NCI-H2029 (cell line): ENCODE measurements around the gene PCDHB7.
A peak's percentile ranks its signal among the peaks of the same experiment; 100 is the strongest.
"Not testable (repeated sequence)": the region's sequence is repeated elsewhere in the genome, so short reads cannot be mapped to it uniquely, and the experiment has no call there.

Experiments used
- DNase-seq: peaks from one replicate; lab custom pipeline; 2025; lab: John Stamatoyannopoulos, UW

Gene PCDHB7

DNA sequence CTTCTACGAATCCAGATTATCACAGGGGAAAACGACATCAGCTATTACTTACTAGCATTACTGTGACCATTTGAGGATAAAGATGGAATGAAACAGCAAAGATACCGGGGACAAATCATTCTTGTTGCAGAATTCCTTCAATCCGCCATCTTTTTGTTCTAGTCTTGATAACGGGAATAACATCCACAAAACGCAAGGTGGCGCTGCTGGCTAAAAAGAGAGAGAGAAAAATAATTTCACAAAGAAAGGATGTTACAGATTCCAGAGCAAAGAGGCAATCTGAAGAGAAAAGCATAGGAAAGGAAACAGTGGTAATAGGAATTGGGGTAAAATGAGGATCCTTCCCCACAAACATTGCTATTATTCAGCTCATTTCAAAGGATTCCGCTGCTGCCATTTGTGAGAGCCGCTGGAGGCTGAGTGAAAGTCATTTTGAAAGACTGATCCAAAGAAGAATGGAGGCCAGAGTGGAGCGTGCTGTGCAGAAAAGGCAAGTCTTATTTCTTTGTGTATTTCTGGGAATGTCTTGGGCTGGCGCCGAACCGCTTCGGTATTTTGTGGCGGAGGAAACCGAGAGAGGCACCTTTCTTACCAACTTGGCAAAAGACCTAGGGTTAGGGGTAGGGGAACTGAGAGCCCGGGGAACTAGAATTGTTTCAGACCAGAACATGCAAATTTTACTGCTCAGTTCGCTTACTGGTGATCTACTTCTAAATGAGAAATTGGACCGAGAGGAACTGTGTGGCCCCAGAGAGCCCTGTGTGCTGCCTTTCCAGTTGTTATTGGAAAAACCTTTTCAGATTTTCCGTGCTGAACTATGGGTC lies at the start of gene PCDHB7:
PCDHB7 (plus strand) TSS at position 264 of the 824 bp plus-strand sequence; CDS start at position 456, 192 bp downstream.
- peak; percentile 18 for DNase-seq

DNA sequence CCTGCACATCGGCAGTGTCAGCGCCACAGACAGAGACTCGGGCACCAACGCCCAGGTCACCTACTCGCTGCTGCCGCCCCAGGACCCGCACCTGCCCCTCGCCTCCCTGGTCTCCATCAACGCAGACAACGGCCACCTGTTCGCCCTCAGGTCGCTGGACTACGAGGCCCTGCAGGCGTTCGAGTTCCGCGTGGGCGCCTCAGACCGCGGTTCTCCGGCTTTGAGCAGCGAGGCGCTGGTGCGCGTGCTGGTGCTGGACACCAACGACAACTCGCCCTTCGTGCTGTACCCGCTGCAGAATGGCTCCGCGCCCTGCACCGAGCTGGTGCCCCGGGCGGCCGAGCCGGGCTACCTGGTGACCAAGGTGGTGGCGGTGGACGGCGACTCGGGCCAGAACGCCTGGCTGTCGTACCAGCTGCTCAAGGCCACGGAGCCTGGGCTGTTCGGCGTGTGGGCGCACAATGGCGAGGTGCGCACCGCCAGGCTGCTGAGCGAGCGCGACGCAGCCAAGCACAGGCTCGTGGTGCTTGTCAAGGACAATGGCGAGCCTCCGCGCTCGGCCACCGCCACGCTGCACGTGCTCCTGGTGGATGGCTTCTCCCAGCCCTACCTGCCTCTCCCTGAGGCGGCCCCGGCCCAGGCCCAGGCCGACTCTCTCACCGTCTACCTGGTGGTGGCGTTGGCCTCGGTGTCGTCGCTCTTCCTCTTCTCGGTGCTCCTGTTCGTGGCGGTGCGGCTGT lies 48.9 kb upstream of the PCDHB7 start:
- DNase-seq: not testable (repeated sequence)

DNA sequence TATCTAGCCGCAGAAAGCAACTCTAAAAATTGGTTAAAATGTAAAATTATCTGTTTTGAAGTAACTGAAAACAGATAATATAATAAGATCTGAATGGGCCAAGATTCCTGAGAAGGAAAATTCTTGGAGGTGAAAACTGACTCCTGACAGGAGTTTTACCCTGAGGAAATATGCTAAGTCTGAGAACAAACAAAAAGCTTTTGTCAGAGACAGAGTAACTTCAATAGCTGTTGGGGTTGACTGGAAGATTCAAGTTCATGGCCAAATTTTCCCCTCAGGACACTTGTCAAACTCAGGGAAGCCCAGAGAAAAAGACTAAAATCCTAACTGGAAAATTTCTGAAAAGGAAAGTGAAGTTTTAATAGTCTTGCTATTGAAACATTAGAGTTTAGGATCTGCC lies 45.1 kb upstream of the PCDHB7 start:
- no peak for DNase-seq

DNA sequence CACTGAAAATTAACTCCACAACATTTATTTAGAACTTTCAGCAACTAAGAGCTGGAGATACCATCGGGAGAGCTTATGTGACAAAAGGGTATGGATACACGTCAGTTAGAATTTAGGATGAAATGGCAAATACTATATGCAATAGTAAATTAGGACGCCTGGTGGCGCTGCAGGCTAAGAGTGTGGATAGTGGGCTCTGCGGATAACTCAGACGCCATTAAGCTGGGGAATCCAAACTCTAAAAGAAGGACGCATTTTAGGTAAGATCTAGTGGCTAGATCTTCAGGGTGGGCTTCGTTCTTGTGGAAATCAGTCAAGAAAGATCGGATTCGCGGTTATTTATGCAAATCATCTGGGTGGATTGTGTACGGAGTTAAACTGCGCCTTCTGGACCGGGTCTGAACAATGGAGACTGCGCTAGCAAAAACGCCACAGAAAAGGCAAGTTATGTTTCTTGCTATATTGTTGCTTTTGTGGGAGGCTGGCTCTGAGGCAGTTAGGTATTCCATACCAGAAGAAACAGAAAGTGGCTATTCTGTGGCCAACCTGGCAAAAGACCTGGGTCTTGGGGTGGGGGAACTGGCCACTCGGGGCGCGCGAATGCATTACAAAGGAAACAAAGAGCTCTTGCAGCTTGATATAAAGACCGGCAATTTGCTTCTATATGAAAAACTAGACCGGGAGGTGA lies 37.3 kb upstream of the PCDHB7 start, which contains the start of gene PCDHB5:
PCDHB5 (plus strand) TSS at position 177 of the 688 bp plus-strand sequence; CDS start at position 406, 229 bp downstream.
- DNase-seq: no peak

DNA sequence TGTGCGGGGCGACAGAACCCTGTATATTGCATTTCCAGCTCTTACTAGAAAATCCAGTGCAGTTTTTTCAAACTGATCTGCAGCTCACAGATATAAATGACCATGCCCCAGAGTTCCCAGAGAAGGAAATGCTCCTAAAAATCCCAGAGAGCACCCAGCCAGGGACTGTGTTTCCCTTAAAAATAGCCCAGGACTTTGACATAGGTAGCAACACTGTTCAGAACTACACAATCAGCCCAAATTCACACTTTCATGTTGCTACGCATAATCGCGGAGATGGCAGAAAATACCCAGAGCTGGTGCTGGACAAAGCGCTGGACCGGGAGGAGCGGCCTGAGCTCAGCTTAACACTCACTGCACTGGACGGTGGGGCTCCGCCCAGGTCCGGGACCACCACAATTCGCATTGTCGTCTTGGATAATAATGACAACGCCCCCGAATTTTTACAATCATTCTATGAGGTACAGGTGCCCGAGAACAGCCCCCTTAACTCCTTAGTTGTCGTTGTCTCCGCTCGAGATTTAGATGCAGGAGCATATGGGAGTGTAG lies 36.7 kb upstream of the PCDHB7 start:
- DNase-seq: no peak

DNA sequence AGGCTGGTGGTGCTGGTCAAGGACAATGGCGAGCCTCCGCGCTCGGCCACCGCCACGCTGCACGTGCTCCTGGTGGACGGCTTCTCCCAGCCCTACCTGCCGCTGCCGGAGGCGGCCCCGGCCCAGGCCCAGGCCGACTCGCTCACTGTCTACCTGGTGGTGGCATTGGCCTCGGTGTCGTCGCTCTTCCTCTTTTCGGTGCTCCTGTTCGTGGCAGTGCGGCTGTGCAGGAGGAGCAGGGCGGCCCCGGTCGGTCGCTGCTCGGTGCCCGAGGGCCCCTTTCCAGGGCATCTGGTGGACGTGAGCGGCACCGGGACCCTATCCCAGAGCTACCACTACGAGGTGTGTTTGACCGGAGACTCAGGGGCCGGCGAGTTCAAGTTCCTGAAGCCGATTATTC lies 35.1 kb upstream of the PCDHB7 start:
- DNase-seq: not testable (repeated sequence)

DNA sequence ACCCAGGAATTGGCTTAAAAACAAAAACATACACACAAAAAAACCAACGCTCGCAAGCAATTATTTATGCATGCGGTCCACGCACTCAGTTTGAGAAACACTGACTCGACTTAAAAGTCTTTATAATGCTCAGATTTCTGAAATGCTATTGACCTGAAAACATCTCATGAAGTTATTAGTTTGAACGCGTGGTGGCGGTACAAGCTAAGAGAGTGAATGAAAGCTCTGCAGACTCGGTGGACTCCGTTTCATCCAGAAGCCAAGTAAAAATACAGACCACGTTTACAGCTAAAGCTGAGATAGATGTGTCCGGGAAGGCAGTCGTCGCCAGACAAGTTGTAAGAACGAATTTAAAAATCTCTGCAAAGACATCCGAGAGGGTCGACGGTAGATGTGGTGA lies 22.6 kb upstream of the PCDHB7 start, which contains the start of gene PCDHB6:
PCDHB6 (plus strand) TSS at position 246 of the 400 bp plus-strand sequence. CDS start 201 bp downstream, outside the sequence.
- DNase-seq: no peak

DNA sequence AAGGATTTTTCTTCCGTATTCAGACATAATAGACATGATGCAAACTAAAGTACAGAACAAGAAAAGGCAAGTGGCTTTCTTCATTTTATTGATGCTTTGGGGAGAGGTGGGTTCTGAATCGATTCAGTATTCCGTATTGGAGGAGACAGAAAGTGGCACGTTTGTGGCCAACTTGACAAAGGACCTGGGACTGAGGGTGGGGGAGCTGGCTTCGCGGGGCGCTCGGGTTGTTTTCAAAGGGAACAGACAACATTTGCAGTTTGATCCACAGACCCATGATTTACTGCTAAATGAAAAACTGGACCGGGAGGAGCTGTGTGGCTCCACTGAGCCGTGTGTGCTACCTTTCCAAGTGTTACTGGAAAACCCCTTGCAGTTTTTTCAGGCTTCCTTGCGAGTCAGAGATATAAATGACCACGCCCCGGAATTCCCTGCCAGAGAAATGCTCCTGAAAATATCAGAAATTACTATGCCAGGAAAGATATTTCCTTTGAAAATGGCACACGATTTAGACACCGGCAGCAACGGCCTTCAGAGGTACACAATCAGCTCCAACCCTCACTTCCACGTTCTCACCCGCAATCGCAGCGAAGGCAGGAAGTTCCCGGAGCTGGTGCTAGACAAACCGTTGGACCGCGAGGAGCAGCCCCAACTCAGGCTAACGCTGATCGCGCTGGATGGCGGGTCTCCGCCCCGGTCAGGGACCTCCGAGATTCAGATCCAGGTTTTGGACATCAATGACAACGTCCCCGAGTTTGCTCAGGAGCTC lies 22.0 kb upstream of the PCDHB7 start:
- DNase-seq: no peak

DNA sequence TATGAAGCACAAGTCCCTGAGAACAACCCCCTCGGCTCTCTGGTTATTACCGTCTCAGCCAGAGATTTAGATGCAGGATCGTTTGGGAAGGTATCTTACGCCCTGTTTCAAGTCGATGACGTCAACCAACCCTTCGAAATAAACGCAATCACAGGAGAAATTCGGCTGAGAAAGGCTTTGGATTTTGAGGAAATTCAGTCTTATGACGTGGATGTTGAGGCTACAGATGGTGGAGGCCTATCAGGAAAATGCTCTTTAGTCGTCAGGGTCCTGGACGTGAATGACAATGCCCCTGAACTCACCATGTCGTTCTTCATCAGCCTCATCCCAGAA lies 21.5 kb upstream of the PCDHB7 start:
- no peak for DNase-seq

DNA sequence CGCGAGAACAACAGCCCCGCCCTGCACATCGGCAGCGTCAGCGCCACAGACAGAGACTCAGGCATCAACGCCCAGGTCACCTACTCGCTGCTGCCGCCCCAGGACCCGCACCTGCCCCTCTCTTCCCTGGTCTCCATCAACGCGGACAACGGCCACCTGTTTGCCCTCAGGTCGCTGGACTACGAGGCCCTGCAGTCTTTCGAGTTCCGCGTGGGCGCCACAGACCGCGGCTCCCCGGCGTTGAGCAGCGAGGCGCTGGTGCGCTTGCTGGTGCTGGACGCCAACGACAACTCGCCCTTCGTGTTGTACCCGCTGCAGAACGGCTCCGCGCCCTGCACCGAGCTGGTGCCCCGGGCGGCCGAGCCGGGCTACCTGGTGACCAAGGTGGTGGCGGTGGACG lies 20.8 kb upstream of the PCDHB7 start:
- not testable (repeated sequence) for DNase-seq

DNA sequence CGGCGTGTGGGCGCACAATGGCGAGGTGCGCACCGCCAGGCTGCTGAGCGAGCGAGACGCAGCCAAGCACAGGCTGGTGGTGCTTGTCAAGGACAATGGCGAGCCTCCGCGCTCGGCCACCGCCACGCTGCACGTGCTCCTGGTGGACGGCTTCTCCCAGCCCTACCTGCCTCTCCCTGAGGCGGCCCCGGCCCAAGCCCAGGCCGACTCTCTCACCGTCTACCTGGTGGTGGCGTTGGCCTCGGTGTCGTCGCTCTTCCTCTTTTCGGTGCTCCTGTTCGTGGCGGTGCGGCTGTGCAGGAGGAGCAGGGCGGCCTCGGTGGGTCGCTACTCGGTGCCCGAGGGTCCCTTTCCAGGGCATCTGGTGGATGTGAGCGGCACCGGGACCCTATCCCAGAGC lies 20.3 kb upstream of the PCDHB7 start:
- DNase-seq: not testable (repeated sequence)

DNA sequence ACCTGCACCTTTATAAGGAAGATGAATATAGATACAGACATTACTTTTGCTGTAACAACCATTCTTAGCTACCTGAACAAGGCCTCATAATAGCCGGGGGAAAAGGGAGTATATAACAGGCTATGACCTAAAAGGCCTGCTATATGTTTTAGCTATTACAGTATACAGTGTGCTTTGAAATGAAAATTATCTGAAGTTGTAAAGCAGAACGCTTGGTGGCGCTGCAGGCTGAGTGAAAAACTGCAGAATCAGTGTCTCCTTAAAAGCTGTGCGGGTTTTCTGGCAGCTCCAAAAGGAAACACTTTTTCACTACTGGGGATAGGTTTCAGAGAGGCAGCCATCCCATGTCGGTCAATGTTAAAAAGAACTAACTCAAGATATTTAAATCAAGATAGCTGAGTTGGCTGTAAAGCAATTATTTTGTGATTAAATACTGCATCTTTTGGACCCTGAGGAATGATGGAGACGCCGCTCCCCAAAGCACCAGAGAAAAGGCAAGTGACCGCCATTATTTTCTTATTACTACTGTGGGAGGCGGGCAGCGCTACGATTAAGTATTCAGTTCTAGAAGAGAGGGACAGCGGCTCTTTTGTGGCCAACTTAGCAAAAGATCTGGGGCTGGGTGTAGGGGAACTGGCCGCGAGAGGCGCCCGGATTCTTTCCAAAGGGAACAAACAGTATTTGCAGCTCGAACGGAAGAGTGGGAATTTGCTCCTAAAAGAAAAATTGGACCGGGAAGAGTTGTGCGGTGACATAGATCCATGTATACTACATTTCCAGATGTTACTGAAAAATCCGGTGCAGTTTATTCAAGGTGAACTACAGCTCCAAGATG lies 16.7 kb upstream of the PCDHB7 start:
- no peak for DNase-seq

DNA sequence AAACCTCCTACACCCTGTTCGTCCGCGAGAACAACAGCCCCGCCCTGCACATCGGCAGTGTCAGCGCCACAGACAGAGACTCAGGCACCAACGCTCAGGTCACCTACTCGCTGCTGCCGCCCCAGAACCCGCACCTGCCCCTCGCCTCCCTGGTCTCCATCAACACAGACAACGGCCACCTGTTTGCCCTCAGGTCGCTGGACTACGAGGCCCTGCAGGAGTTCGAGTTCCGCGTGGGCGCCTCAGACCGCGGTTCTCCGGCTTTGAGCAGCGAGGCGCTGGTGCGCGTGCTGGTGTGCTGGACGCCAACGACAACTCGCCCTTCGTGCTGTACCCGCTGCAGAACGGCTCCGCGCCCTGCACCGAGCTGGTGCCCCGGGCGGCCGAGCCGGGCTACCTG lies 15.1 kb upstream of the PCDHB7 start:
- not testable (repeated sequence) for DNase-seq

DNA sequence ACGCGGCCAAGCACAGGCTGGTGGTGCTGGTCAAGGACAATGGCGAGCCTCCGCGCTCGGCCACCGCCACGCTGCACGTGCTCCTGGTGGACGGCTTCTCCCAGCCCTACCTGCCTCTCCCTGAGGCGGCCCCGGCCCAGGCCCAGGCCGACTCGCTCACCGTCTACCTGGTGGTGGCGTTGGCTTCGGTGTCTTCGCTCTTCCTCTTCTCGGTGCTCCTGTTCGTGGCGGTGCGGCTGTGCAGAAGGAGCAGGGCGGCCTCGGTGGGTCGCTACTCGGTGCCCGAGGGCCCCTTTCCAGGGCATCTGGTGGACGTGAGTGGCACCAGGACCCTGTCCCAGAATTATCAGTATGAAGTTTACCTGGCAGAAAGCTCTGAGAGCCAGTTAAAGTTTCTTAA lies 14.5 kb upstream of the PCDHB7 start:
- DNase-seq: not testable (repeated sequence)

DNA sequence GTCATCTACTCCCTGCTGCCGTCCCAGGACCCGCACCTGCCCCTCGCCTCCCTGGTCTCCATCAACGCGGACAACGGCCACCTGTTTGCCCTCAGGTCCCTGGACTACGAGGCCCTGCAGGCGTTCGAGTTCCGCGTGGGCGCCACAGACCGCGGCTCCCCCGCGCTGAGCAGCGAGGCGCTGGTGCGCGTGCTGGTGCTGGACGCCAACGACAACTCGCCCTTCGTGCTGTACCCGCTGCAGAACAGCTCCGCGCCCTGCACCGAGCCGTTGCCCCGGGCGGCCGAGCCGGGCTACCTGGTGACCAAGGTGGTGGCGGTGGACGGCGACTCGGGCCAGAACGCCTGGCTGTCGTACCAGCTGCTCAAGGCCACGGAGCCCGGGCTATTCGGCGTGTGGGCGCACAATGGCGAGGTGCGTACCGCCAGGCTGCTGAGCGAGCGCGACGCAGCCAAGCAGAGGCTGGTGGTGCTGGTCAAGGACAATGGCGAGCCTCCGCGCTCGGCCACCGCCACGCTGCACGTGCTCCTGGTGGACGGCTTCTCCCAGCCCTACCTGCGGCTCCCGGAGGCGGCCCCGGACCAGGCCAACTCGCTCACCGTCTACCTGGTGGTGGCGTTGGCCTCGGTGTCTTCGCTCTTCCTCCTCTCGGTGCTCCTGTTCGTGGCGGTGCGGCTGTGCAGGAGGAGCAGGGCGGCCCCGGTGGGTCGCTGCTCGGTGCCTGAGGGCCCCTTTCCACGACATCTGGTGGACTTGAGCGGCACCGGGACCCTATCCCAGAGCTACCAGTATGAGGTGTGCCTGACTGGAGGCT lies 2.1 kb downstream of the PCDHB7 start:
- not testable (repeated sequence) for DNase-seq

DNA sequence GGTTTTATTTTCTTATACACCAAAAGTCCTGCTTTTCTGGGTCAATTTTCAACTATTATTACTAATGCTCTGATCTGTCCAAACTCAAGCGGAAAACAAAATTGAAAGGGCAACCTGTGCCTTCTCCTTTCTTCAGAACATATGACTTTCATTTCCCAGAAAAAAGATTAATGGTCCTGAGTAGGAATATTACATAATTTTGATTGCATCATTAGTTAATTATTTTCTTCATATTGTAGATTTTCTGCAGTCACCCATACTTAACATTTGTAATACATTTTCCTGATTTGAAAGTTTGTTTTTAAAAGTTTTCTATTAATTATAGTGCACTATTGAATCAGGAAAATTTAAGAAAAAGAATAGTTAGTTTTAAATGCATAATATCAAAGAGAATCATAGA lies 3.5 kb downstream of the PCDHB7 start:
- no peak for DNase-seq

DNA sequence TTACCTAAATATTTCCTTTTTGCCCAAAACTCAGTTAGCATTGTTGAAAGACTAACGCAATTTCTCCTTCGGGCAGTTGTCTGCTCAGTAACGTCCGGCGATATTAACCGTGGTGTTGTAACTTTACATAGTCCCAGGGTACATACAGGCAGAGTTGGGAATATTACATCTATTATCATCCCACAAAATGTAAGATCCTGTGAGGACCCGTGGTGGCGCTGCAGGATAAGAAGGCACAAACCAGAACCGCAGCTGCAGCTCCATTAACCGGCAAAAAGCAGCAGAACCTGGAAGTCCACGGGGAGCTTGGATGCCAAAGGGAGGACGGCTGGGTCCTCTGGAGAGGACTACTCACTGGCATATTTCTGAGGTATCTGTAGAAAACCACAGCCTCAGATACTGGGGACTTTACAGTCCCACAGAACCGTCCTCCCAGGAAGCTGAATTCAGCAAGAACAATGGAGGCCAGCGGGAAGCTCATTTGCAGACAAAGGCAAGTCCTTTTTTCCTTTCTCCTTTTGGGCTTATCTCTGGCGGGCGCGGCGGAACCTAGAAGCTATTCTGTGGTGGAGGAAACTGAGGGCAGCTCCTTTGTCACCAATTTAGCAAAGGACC lies 5.2 kb downstream of the PCDHB7 start, which contains the start of gene PCDHB8:
PCDHB8 (plus strand) TSS at position 214 of the 615 bp plus-strand sequence; CDS start at position 459, 245 bp downstream.
- DNase-seq: not testable (repeated sequence)

DNA sequence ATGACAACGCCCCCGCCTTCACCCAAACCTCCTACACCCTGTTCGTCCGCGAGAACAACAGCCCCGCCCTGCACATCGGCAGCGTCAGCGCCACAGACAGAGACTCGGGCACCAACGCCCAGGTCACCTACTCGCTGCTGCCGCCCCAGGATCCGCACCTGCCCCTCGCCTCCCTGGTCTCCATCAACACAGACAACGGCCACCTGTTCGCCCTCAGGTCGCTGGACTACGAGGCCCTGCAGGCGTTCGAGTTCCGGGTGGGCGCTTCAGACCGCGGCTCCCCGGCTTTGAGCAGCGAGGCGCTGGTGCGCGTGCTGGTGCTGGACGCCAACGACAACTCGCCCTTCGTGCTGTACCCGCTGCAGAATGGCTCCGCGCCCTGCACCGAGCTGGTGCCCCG lies 6.9 kb downstream of the PCDHB7 start:
- not testable (repeated sequence) for DNase-seq

DNA sequence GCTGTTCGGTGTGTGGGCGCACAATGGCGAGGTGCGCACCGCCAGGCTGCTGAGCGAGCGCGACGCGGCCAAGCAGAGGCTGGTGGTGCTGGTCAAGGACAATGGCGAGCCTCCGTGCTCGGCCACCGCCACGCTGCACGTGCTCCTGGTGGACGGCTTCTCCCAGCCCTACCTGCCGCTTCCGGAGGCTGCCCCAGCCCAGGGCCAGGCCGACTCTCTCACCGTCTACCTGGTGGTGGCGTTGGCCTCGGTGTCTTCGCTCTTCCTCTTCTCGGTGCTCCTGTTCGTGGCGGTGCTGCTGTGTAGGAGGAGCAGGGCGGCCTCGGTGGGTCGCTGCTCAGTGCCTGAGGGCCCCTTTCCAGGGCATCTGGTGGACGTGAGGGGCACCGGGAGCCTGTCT lies 7.4 kb downstream of the PCDHB7 start:
- not testable (repeated sequence) for DNase-seq
